ENCODE measurements around the gene ZNF860. TPM values are rescaled to one million over a fixed set of nuclear protein-coding genes. Genes with fewer than 3 reads are reported as not detected.

The ZNF860 gene
- total RNA-seq, 4 donors from 2014 or later, result 1.0 to 2.8 (median 2.0) TPM

- 82 to 83% methylated on average over 4 of the region's 4 CpGs for WGBS, 2 donors
- H3K4me3 ChIP-seq (ENCODE audit: low read depth, poor library complexity, severe bottlenecking), result no peak overlapping the region
- TF ChIP-seq POLR2A (IDR thresholded peaks at IDR 0.05) (no peak), CTCF (IDR thresholded peaks at IDR 0.05) (no peak)
- no peak for DNase-seq (ENCODE audit: low spot score in 2 of 2)
- intact Hi-C loops (cut with DNase I; ENCODE audit: low total_unique reads), result no loop called here
These were observed 8.5 kb upstream of the ZNF860 start for GRCh38 chr3:31973081-31973480.

- 95 to 96% methylated on average over 5 of the region's 5 CpGs for WGBS, 2 donors
- no peak for TF ChIP-seq CTCF (IDR thresholded peaks at IDR 0.05)
- no peak for DNase-seq (ENCODE audit: low spot score in 2 of 2)
- intact Hi-C loops (cut with DNase I; ENCODE audit: low total_unique reads), result no loop called here
- H3K4me3 ChIP-seq (ENCODE audit: low read depth, poor library complexity, severe bottlenecking), result no peak overlapping the region
These were observed 7.7 kb upstream of the ZNF860 start for GRCh38 chr3:31973837-31974236.

- no peak for TF ChIP-seq POLR2A (IDR thresholded peaks at IDR 0.05)
- no peak for TF ChIP-seq CTCF (IDR thresholded peaks at IDR 0.05)
- 75 to 83% methylated on average over 5 of the region's 5 CpGs for WGBS, 2 donors
- DNase-seq (ENCODE audit: low spot score in 2 of 2), result no peak
- no peak overlapping the region for H3K4me3 ChIP-seq (ENCODE audit: low read depth, poor library complexity, severe bottlenecking)
- intact Hi-C loops (cut with DNase I; ENCODE audit: low total_unique reads), result no loop called here
These were observed 7.1 kb upstream of the ZNF860 start for GRCh38 chr3:31974471-31974870.

GRCh38 chr3:31974964-31975363 lies 6.6 kb upstream of the ZNF860 start:
- H3K4me3 ChIP-seq (ENCODE audit: low read depth, poor library complexity, severe bottlenecking), result no peak overlapping the region
- no peak for DNase-seq (ENCODE audit: low spot score in 2 of 2)
- intact Hi-C loops (cut with DNase I; ENCODE audit: low total_unique reads), result no loop called here
- TF ChIP-seq POLR2A (IDR thresholded peaks at IDR 0.05), result no peak
- TF ChIP-seq CTCF (IDR thresholded peaks at IDR 0.05), result no peak
- WGBS, 2 donors, result 61 to 67% methylated on average over 5 of the region's 5 CpGs

GRCh38 chr3:31976302-31976701 lies 5.2 kb upstream of the ZNF860 start:
- no peak for TF ChIP-seq CTCF (IDR thresholded peaks at IDR 0.05)
- TF ChIP-seq POLR2A (IDR thresholded peaks at IDR 0.05), result no peak
- 98% methylated on average over 2 of the region's 2 CpGs for WGBS, 2 donors
- intact Hi-C loops (cut with DNase I; ENCODE audit: low total_unique reads), result no loop called here
- DNase-seq (ENCODE audit: low spot score in 2 of 2), result no peak
- H3K4me3 ChIP-seq (ENCODE audit: low read depth, poor library complexity, severe bottlenecking), result no peak overlapping the region

GRCh38 chr3:31977736-31978135 lies 3.8 kb upstream of the ZNF860 start:
- intact Hi-C loops (cut with DNase I; ENCODE audit: low total_unique reads), result no loop called here
- WGBS, 2 donors, result 77 to 79% methylated on average over 2 of the region's 2 CpGs
- H3K4me3 ChIP-seq (ENCODE audit: low read depth, poor library complexity, severe bottlenecking), result no peak overlapping the region
- no peak for DNase-seq (ENCODE audit: low spot score in 2 of 2)
- TF ChIP-seq CTCF (IDR thresholded peaks at IDR 0.05) (no peak), POLR2A (IDR thresholded peaks at IDR 0.05) (no peak)
